ENCODE measurements around the gene GOLGA6A.

GRCh38 chr15:74042603-74043424, 39.5 kb downstream of the GOLGA6A start:
- TF ChIP-seq CTCF (IDR thresholded peaks at IDR 0.05), result no peak
- TF ChIP-seq ZFX (IDR thresholded peaks at IDR 0.05; ENCODE audit: borderline replicate concordance), result no peak
